K562 (cell line): ENCODE results near the gene EIF4G1. TPM values are rescaled to one million over a fixed set of nuclear protein-coding genes. Genes with fewer than 3 reads are reported as not detected.

Source experiments
- ATF3 ChIP-seq, 2 experiments: fragments of 450-650 bp in 1 of 2; sonication (generic) in 1 of 2; formaldehyde crosslinking in 1 of 2; IDR thresholded peaks in 1 of 2; conservative IDR thresholded peaks in 1 of 2; 2 replicates each; pipeline versions ENCODE4 v1.6.1 to v1.8.1; 2016 to 2023; ENCODE audit warnings: mild to moderate bottlenecking in 2 of 2, moderate library complexity in 2 of 2, inconsistent platforms in 1 of 2, missing genetic modification reagents in 1 of 2
- CBX2 ChIP-seq: fragments of 200-600 bp; sonication (generic); IDR thresholded peaks from one replicate; pipeline ENCODE4 v1.6.1; 2012; ENCODE audit warnings: mild to moderate bottlenecking, low read length, inconsistent platforms; ENCODE audit not compliant: insufficient read depth, poor library complexity, severe bottlenecking
- CCAR2 ChIP-seq: fragments of 200-400 bp; formaldehyde crosslinking; IDR thresholded peaks from 2 replicates; pipeline ENCODE4 v1.6.1; 2017; ENCODE audit warnings: mild to moderate bottlenecking, low read depth, low read length
- FOSL1 ChIP-seq: fragments of 200-800 bp; sonication (Bioruptor generic); conservative IDR thresholded peaks from 2 replicates; pipeline ENCODE4 v1.6.1; 2016; ENCODE audit warnings: missing genetic modification characterization, missing compliant biosample characterization
- FOXJ3 ChIP-seq: sonication (generic); formaldehyde crosslinking; IDR thresholded peaks from 2 replicates; pipeline ENCODE4 v1.4.0; 2020; ENCODE audit warnings: mild to moderate bottlenecking, missing genetic modification reagents
- GATA2 ChIP-seq: sonication (generic); formaldehyde crosslinking; IDR thresholded peaks from 2 replicates; pipeline ENCODE4 v1.4.0; 2020; ENCODE audit warnings: mild to moderate bottlenecking, missing genetic modification reagents
- GMEB1 ChIP-seq: fragments of 250-450 bp; sonication (Bioruptor Pico); IDR thresholded peaks from 2 replicates; pipeline ENCODE4 v1.4.0; 2020; ENCODE audit warnings: mild to moderate bottlenecking
- GTF2E2 ChIP-seq: fragments of 200-800 bp; sonication (Bioruptor generic); IDR thresholded peaks from 2 replicates; pipeline ENCODE4 v1.6.1; 2016; ENCODE audit warnings: missing genetic modification characterization, missing compliant biosample characterization
- HEY1 ChIP-seq: fragments of 250-450 bp; sonication (Bioruptor Pico); IDR thresholded peaks from 2 replicates; pipeline ENCODE4 v1.5.0; 2020; ENCODE audit warnings: mild to moderate bottlenecking, moderate library complexity, borderline replicate concordance
- HOXB6 ChIP-seq: fragments of 250-450 bp; sonication (Bioruptor Pico); IDR thresholded peaks from 2 replicates; pipeline ENCODE4 v1.5.1; 2022; ENCODE audit warnings: mild to moderate bottlenecking, borderline replicate concordance
- IRF2 ChIP-seq: sonication (generic); formaldehyde crosslinking; IDR thresholded peaks from 2 replicates; pipeline ENCODE4 v1.8.1; 2022; ENCODE audit warnings: mild to moderate bottlenecking, missing genetic modification reagents
- MYC ChIP-seq, 2 experiments: fragments of 250-450 bp in 1 of 2; sonication (Bioruptor Pico) in 1 of 2; IDR thresholded peaks; 2 replicates each; pipeline versions ENCODE4 v1.5.1 to v1.6.1; 2012 to 2021; ENCODE audit warnings: low read depth in 2 of 2, borderline replicate concordance in 1 of 2, improper control_type of control experiment in 1 of 2, low read length in 1 of 2, mild to moderate bottlenecking in 1 of 2, moderate library complexity in 1 of 2
- NR2F6 ChIP-seq: fragments of 450-650 bp; formaldehyde crosslinking; IDR thresholded peaks from 2 replicates; pipeline ENCODE4 v1.4.0; 2020; ENCODE audit warnings: mild to moderate bottlenecking
- PBX2 ChIP-seq, 2 experiments: IDR thresholded peaks in 1 of 2; conservative IDR thresholded peaks in 1 of 2; 2 replicates each; pipeline ENCODE4 v1.6.1; 2016; ENCODE audit warnings: low read depth in 2 of 2, mild to moderate bottlenecking in 1 of 2, missing compliant biosample characterization in 1 of 2, missing genetic modification characterization in 1 of 2, moderate library complexity in 1 of 2
- PTBP1 ChIP-seq: fragments of 200-400 bp; formaldehyde crosslinking; IDR thresholded peaks from 2 replicates; pipeline ENCODE4 v1.6.1; 2017; ENCODE audit warnings: low read depth, low read length
- PURB ChIP-seq: sonication (generic); formaldehyde crosslinking; IDR thresholded peaks from 2 replicates; pipeline ENCODE4 v1.9.0; 2021; ENCODE audit warnings: low read depth, mild to moderate bottlenecking, missing genetic modification reagents
- RFX7 ChIP-seq: fragments of 250-450 bp; sonication (Bioruptor Pico); IDR thresholded peaks from 2 replicates; pipeline ENCODE4 v1.5.1; 2021; ENCODE audit warnings: mild to moderate bottlenecking
- RUNX1 ChIP-seq: sonication (generic); IDR thresholded peaks from 2 replicates; pipeline ENCODE4 v1.6.1; 2016; ENCODE audit warnings: antibody characterized with exemption, low read depth
- ZBTB1 ChIP-seq: sonication (generic); formaldehyde crosslinking; IDR thresholded peaks from 2 replicates; pipeline ENCODE4 v1.8.1; 2023; ENCODE audit warnings: missing genetic modification reagents, low read depth, mild to moderate bottlenecking, borderline replicate concordance
- ZNF232 ChIP-seq: sonication (generic); formaldehyde crosslinking; IDR thresholded peaks from 2 replicates; pipeline ENCODE4 v1.8.0; 2022; ENCODE audit warnings: mild to moderate bottlenecking, missing genetic modification reagents
- ZNF277 ChIP-seq: fragments of 250-450 bp; sonication (Bioruptor Pico); IDR thresholded peaks from 2 replicates; pipeline ENCODE4 v1.8.0; 2022; ENCODE audit warnings: inconsistent platforms, mild to moderate bottlenecking, moderate library complexity, borderline replicate concordance
- polyA plus RNA-seq, 8 experiments: library from polyadenylated mRNA; depleted of rRNA in 4 of 8; stranded (reverse) in 5 of 8; unstranded in 3 of 8; fragments of >200 nt; fragmentation: Nextera tagmentation in 2 of 8; fragmentation: Illumina TruSeq in 1 of 8; extraction: Ambion mirVana in 2 of 8; extraction: Trizol in 1 of 8; gene quantifications; 2 replicates each; pipeline versions ENCODE4 v1.2.1 to v1.2.3, GENCODE V29; 2011 to 2014; ENCODE audit warnings: inconsistent platforms in 1 of 8, missing spikeins in 1 of 8
- total RNA-seq, 7 experiments: library from RNA; depleted of rRNA in 6 of 7; stranded (reverse); fragments of >200 nt in 6 of 7; fragmentation: Illumina TruSeq in 2 of 7; extraction: Trizol in 2 of 7; gene quantifications; 2 replicates each; pipeline versions ENCODE4 v1.2.1 to v1.2.3, GENCODE V29; 2011 to 2021; ENCODE audit warnings: low replicate concordance in 1 of 7

The EIF4G1 gene
- total and polyA plus RNA-seq, 9 of the 15 experiments (the other 6 are each of a cell fraction or from before 2014, with no cell fraction given): 4.6 to 505 (median 155) TPM

- no peak for TF ChIP-seq ZNF232 (CRISPR knock-in tag)
- no peak for TF ChIP-seq GMEB1 (CRISPR knock-in tag)
- TF ChIP-seq CBX2: no peak
- TF ChIP-seq FOXJ3 (CRISPR knock-in tag): no peak
- no peak for TF ChIP-seq PTBP1
- TF ChIP-seq MYC (IDR thresholded peaks at IDR 0.05; ENCODE audit: low read depth, low read length): 0 out of 2 replicates have a peak, but pooled peaks have one; percentile 31
- TF ChIP-seq MYC (CRISPR knock-in tag; IDR thresholded peaks at IDR 0.05; ENCODE audit: borderline replicate concordance, low read depth): no peak
- no peak for TF ChIP-seq NR2F6
- TF ChIP-seq ATF3 (IDR thresholded peaks at IDR 0.05): no peak
- no peak for TF ChIP-seq ATF3 (CRISPR knock-in tag; conservative IDR thresholded peaks at IDR 0.05)
- TF ChIP-seq CCAR2: no peak
- TF ChIP-seq HOXB6 (CRISPR knock-in tag): no peak
- no peak for TF ChIP-seq ZBTB1 (CRISPR knock-in tag)
- TF ChIP-seq ZNF277 (CRISPR knock-in tag): no peak
- TF ChIP-seq PBX2 (CRISPR knock-in tag; IDR thresholded peaks at IDR 0.05; ENCODE audit: low read depth): no peak
- TF ChIP-seq PBX2 (tag; conservative IDR thresholded peaks at IDR 0.05; ENCODE audit: low read depth): no peak
- no peak for TF ChIP-seq IRF2 (CRISPR knock-in tag)
- TF ChIP-seq RUNX1: no peak
- TF ChIP-seq RFX7 (CRISPR knock-in tag): no peak
- TF ChIP-seq HEY1 (CRISPR knock-in tag): no peak
- TF ChIP-seq GATA2 (CRISPR knock-in tag): no peak
- TF ChIP-seq GTF2E2 (tag): no peak
- no peak for TF ChIP-seq PURB (CRISPR knock-in tag)
- no peak for TF ChIP-seq FOSL1 (tag)
These were observed 57.2 kb downstream of the EIF4G1 start (continued) for GRCh38 chr3:184371570-184372018.
